Inflammatory macrophage treated with lipopolysaccharide for 4 hours (primary cell): ENCODE data around the gene IRS2.
"Not testable (repeated sequence)": the region's sequence is repeated elsewhere in the genome, so short reads cannot be mapped to it uniquely, and the experiment has no call there.

Experiments
- DNase-seq: peaks from one replicate; pipeline ENCODE4 v3.0.0-alpha.2; 2020

Gene IRS2, protein sequence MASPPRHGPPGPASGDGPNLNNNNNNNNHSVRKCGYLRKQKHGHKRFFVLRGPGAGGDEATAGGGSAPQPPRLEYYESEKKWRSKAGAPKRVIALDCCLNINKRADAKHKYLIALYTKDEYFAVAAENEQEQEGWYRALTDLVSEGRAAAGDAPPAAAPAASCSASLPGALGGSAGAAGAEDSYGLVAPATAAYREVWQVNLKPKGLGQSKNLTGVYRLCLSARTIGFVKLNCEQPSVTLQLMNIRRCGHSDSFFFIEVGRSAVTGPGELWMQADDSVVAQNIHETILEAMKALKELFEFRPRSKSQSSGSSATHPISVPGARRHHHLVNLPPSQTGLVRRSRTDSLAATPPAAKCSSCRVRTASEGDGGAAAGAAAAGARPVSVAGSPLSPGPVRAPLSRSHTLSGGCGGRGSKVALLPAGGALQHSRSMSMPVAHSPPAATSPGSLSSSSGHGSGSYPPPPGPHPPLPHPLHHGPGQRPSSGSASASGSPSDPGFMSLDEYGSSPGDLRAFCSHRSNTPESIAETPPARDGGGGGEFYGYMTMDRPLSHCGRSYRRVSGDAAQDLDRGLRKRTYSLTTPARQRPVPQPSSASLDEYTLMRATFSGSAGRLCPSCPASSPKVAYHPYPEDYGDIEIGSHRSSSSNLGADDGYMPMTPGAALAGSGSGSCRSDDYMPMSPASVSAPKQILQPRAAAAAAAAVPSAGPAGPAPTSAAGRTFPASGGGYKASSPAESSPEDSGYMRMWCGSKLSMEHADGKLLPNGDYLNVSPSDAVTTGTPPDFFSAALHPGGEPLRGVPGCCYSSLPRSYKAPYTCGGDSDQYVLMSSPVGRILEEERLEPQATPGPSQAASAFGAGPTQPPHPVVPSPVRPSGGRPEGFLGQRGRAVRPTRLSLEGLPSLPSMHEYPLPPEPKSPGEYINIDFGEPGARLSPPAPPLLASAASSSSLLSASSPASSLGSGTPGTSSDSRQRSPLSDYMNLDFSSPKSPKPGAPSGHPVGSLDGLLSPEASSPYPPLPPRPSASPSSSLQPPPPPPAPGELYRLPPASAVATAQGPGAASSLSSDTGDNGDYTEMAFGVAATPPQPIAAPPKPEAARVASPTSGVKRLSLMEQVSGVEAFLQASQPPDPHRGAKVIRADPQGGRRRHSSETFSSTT (N-terminal part only)

DNA sequence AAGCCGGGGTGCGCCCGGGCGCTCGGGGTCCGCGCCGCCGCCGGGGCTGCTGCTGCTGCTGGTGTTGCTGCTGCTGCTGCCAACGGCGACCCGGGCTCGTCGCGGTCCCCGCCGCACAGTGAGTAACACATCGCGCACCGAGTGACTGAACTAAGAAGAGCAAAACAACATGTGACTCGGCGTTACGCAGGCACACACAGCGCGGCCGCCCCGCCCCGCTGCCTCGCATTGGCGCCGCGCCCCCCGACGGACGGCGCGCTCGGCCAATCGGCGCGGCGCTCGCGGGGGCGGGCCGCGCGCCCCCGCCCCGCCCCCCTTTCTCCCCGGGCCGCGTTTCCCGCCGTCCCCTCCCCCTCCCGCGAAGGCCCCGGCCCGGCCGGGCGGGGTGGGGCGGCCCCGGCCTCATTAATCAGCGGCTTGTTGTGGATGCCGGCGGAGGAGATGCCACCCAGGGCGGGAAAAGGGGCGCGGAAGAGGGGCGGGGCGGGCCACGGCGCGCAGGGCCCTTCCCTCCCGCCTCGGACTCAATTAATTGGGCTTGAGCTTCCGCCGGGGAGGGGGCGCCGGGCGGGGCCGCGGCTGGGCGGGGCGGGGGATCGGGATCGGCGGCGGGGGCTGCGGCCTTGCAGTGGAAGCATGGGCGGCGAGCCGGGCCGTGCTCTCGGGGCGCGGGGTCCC, at the start of gene IRS2:
TSS of gene IRS2 (minus strand) at position 127 of the 678 bp plus-strand sequence. CDS start 530 bp downstream, outside the sequence.
- peak; percentile 97 for DNase-seq

DNA sequence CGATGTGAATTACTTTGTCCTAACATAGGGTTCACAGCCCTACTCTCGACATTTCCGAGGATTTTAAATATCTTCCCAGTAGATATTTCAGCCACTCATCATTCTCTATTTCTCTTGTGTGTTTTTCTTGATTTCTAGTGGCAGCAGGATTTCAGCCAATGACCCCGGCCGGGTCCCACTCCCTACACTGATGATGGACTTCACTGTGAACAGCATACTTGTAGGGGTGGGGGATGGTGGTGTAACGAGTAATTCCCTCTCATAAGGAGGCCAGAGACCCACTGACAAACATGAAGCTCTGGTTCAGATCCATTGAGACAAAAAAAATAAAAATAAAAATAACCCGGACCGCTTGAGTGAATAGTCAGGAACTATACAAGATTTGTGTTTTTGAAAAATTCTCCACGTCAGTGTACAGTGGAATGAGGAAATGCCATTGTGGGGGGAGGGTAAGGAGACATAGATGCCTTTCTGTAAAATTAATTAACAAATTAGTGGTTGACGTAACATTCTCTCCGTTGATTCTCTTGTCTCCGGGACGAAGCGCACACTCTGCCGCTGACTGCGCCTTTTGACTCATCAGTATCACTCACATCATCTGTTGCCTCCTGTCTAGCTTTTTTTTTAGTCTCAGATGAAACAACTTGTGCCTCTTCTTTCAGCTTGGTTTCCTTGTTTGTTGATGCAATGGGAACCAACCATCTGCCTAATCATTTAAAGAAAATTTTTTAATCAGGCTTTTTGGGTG, 48.8 kb upstream of the IRS2 start:
- no peak for DNase-seq

DNA sequence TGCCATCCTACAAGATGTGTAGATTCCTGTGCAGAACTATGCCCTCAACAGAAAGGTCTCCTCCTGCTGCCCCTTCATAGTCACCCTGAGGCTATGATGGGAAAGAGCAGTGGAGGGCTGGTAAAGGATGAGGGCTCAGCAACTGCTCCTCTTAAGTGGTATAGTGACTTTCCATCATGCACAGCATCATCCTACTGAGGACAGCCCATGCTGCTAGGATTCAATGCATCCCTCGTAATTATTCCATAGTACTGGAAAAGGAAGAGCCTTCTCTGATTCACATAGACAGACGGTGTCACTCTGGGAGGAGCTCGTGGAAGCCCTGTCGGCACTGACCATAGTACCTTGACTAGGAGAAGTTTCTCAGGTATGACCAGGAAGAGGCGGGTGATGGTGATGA, 47.6 kb upstream of the IRS2 start:
- DNase-seq, result no peak

DNA sequence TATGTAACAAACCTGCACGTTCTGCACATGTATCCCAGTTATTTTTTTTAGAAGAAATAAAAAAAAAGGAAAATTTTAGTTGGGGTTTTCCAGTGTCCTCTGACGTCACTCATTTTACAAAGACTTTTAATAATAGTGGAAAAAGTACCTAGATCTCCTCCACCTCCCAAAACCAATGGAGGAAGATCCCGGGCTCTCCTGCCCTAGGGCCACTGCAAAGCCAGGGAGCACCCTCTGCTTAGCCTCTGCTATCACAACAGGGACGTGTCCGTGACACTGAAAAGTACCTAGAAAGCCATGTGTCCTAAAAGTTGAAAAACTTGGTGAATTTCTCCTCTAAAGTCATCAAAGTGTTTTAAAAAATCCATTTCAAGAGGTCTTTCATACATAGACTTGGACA, 46.7 kb upstream of the IRS2 start:
- no peak for DNase-seq

DNA sequence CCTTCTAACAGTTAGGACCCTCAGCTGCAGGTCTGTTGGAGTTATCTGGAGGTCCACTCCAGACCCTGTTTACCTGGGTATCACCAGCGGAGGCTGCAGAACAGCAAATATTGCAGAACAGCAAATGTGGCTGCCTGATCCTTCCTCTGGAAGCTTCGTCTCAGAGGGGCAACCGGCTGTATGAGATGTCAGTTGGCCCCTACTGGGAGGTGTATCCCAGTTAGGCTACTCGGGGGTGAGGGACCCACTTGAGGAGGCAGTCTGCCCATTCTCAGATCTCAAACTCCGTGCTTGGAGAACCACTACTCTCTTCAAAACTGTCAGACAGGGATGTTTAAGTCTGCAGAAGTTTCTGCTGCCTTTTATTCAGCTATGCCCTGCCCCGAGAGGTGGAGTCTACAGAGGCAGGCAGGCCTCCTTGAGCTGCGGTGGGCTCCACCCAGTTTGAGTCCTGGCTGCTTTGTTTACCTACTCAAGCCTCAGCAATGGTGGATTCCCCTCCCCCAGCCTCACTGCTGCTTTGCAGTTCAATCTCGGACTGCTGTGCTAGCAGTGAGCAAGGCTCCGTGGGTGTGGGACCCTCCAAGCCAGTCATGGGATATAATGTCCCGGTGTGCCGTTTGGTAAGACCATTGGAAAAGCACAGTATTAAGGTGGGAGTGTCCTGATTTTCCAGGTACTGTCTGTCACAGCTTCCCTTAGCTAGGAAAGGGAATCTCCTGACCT, 42.4 kb upstream of the IRS2 start:
- DNase-seq, result not testable (repeated sequence)

DNA sequence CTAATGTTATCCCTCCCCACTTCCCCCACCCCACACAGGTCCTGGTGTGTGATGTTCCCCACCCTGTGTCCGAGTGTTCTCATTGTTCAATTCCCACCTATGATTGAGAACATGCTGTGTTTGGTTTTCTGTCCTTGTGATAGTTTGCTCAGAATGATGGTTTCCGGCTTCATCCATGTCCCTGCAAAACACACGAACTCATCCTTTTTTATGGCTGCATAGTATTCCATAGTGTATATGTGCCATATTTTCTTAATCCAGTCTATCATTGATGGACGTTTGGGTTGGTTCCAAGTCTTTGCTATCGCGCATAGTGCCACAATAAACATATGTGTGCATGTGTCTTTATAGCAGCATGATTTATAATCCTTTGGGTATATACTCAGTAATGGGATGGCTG, 36.8 kb upstream of the IRS2 start:
- not testable (repeated sequence) for DNase-seq

DNA sequence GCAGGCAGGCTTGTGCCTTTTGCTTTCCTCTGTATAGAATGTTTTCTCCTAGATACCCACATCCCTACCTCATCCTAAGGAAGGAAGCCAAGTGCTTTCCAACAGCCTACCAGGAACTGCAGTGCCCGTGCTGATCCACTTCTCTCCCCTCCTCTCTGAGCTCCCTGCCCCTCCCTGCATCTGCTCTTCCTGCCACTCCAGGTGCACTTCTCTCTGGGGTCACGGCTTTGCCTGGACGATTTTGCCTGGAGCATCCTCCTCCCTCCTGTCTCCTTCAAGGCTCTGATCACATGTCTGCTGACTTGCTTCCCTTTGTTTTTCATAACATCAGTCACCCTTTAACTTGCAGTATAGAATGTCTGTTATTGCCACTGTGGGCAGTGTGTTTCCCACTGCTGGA, 34.7 kb upstream of the IRS2 start:
- no peak for DNase-seq

DNA sequence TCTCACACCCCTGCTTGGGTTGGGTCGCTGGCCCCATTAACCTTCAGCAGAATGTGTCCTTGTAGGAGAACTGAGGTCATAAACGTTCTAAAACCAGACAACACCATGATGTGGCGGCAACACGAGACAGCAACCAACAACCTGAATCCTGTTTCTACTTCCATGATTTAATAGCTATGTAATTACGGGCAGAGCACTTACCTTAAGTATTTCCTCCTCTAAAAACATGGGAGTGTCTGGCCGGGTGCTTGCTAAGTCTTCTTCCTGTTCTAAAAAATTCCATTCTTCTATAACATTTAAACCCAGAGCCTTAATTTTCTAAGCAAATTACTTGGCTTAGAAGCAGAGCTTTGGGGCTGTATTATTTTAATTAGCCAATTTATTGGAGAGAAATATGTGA, 33.5 kb upstream of the IRS2 start:
- no peak for DNase-seq

DNA sequence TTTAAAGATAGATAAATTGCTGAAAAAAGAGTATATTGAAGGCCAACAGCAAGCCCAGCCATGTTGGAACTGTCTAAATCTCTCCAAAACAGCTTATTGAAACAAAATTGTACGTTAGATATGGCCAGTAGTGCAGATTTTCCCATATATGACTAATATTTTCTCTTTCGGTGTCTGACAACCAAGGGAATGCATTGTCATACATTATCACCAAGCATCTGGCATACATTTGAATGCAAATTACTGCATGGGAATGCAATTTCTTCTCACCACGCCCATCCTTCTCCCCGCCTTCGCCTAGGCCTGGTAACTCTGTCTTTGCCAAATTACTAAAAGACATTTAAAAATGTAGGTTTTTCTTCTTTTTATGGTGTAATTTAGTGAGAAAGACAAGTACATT, 32.5 kb upstream of the IRS2 start:
- DNase-seq, result no peak

DNA sequence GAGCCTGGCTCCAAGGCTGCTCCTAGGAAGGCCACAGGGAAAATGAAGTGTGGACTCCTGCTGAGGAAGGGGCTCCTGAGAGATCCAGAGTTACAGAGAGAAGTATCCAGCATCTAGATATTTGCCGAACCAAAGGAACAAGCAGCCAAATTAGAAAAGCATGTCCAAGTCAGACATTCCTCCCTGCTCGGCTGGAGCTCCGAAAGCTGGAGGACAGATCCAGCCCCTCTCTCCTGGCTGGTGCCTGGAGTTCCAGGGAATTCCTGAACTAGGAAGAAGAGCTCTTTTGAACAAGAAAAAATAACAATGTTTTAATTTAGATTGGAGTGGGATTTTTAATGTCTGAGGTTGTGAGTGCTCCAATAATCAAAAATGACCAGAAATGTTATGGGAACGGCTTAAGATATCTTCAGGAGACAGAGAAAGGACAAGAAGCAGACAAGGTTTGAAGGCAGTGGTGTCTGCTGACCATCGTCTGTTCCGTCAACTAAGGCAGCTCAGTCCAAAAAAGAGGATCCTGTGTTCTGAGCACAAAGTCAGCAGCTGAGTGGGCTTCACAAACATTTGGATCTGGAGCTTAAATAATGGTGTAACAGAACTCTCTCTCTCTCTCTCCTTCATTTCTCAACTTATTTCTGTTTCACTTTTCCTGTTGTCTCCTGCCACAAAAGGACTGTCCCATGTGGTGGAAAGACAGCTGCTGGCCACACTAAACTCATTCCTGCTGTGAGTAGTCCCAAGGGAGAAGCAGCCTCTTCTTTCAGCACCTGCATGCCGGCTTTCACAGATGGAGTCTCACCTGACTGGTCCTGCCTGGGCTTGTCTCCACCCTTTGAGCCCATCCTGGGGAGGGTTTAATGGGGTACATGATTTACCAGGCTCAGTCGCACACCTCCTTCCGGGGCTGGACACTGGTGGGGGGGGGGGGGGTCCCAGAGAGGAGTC, 31.5 kb upstream of the IRS2 start:
- no peak for DNase-seq

DNA sequence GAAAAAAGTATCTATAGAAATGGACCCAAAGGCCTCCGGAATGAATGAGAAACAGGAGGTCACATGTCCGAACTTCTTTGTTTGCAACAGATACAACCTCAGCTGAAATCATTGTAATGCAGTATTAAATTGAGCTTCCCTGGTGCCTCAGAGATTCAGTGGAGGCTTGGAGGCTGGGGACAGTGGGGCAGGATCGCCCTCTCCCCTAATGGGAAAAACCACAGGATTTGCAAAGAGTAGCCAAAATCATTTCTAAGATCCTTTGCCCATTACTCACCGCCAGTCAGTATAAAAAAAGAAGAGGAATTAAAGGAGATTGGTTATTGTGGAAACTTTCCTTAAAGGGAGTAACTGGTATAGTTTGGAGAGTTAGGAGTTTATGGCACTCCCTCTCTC, 30.4 kb upstream of the IRS2 start:
- no peak for DNase-seq

DNA sequence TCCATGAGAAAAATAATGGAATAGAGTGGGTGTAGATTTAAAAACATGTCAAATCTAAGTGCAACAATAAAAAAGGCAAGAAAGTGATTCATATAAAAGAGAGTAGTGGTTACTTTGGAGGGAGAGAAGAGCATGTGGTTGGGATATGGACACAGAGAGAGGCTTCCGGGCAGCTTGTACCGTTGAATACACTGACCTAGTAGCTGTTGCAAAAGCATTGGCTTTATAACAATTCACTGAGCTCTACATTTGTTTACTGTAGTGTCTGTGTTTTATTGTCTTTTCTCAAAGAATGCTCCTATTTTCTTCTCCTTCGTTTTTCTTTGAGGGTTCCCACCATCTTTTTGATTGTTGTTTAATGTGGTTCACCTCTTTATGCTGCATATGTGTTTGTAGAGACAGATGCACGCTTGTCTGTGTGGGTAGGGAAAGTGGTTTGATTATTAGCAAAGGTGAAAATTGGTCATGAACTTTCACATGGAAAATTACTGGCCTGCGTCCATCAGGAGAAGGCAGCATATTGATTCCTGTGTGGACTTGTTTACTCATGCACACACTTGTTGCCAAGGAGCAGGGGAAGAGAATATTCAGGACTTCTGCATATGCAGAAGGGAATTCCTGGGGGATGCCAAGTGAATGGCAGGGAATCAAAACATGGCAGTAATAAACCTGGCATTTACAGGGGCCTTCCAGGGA, 29.9 kb upstream of the IRS2 start:
- no peak for DNase-seq

DNA sequence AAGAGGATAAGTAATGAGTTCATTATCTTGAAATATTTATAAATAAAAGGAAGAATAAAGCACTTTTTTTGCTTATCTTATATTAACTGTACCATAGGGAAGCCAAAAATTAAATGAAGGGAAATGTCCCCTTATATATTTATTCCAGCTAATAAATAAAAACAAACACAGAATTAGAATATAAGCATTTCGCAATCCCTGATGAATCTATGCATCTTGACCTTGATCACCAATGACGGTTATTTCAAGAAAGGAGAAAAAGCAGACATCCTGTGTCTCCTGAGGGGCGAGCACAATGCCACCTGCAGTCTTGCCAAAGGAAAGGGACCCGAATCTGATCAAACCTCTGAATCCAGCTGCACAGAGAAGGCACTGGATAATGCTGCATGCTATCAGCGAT, 29.3 kb upstream of the IRS2 start:
- no peak for DNase-seq

DNA sequence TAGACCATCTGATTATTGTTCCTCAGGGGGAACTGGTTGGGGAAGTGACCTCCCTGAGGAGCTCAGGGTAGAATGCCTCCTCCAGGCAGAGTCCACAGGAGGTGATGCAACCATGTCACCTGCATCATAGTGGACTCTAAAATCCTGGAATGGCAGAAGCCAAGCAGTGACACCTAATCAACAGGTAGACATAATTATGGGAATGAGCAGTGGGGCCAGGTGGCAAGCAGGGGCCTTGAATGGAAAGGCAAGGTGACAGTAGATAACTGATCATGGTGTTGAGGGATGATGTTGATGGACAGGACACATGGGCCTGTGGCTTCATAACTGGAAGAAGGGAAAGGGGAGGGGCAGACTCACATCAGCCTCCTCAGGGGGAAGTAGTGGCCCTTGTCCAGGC, 27.3 kb upstream of the IRS2 start:
- DNase-seq, result no peak

DNA sequence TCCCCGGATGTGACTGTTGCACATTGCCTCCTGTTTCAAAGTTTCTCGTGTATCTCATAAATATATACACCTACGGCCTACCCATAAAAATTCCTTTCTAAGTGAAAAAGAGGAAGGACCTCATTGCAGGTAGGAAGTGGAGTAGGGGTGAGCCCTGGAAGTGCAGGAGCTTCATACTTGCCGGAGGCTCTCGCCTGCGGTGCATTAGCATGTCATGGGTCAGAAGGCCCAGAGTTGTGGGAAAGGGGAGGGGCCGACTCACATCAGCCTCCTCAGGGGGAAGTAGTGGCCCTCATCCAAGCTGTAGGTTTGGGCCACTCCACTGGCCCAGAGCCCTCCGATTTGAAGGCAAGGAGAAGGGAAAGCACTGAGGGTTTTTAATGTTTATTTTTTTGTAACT, 26.0 kb upstream of the IRS2 start:
- no peak for DNase-seq

DNA sequence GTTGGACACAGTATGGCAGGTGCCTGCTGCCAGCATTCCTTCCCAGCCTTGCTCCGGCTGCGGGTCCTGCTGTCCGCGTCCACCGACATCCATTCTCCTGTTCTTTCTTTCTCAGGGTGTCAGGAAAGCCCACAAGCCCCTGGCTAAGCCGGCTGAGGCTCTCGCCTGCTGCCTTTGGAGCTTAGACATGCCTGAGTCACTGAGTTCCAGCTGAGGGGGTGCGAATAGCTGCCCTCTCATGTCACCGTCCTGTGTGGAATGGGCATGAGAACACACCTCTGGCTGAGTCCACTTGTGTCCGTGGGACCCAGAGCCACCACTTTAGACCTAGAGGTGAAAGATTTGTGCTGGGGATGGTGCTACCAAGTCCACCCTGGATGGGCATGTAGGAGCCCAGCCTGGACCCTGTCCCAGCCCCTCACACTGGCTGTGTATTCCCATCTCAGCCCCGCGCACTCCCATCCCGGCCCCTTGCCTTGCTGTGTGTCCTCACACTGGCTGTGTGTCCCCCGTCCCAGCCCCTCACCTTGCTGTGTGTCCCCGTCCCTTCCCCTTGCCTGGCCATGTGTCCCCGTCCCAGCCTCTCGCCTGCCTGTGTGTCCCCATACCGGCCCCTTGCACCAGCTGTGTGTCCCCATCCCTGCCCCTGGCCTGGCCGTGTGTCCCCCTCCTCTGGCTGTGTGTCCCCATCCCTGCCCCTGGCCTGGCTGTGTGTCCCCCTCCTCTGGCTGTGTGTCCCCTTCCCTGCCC, 24.6 kb upstream of the IRS2 start:
- no peak for DNase-seq

DNA sequence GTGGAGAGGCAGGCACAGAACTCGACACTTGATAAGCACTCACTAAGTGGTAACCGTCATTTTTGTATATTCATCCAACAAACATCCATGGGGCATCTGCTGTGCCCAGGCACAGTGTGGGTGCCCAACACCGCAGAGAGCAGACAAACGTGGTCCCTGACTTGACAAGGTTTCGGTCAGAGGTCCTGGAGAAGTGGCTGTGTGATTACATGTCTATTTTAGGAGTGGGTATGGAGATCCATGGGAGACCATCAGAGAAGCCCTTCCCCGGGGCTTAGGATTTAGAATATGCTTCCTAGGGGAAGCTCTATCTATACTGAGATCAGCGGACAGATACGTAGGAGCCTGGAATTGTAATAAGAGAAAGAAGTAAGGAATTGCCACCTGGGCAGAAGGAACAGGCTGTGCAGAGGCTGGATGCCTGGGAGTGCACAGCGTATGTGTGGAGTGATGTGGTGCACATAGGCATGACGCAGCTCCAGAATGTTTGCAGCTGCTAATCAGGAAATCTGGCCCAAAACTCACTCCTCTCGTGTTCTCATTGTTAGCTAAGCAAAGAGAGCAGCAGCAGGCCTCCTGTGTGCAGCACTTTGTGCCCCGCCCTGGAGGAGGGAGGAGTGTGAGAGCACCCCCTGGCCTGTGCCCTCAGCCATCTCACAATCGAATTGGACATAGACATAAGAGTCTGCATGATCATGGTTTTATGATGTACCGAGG, 23.0 kb upstream of the IRS2 start:
- DNase-seq, result no peak

DNA sequence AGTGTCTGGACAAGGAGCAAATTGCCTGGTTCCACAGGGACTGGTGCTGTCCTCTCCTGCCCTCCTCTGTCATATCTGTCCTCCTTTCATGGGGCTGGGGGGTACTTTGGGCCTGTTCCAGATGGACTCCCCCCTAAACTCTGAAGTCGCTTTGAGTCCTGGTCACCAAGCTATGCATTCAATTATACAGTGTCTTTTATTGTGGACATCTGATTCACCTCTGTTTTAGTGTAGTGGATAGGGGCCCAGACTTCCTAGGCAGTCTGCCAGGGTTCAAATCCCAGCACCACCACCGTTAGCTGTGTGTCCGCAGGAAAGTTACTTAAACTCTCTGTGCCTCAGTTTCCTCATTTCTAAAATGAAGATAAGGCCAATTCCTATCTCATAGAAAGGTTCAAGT, 21.0 kb upstream of the IRS2 start:
- no peak for DNase-seq
